ENCODE measurements around the gene MYO5A. TPM values are rescaled to one million over a fixed set of nuclear protein-coding genes. Genes with fewer than 3 reads are reported as not detected.
"Not testable (repeated sequence)": the region's sequence is repeated elsewhere in the genome, so short reads cannot be mapped to it uniquely, and the experiment has no call there.

Gene MYO5A
- total RNA-seq, 1 donor: 54.3 TPM

- no peak overlapping the region for H3K4me3 ChIP-seq (ENCODE audit: insufficient read depth, low read length)
- no peak overlapping the region for H2AFZ ChIP-seq (ENCODE audit: low read length)
- no peak for DNase-seq (ENCODE audit: insufficient read length, low spot score, missing footprints)
- H4K20me1 ChIP-seq (ENCODE audit: insufficient read depth, low read length): peaks cover 6% of the 10 kb centered on the region
- peaks cover 10% of the 10 kb centered on the region for H3K4me1 ChIP-seq (ENCODE audit: insufficient read depth, low read length)
- peaks cover 21% of the 10 kb centered on the region for H3K79me2 ChIP-seq (ENCODE audit: insufficient read depth, low read length)
- no peaks in the 10 kb centered on the region for H3K36me3 ChIP-seq (ENCODE audit: insufficient read depth, low read length)
- TF ChIP-seq CTCF (IDR thresholded peaks at IDR 0.05; ENCODE audit: extremely low read depth, low read depth, low read length): no peak
- no peak overlapping the region for H3K4me2 ChIP-seq (ENCODE audit: insufficient read depth, low read length)
- no peaks in the 10 kb centered on the region for H3K27me3 ChIP-seq (ENCODE audit: insufficient read depth, low read length)
- no peaks in the 10 kb centered on the region for H3K9me3 ChIP-seq (ENCODE audit: low read depth, low read length)
- no peak overlapping the region for H3K27ac ChIP-seq (ENCODE audit: low read depth, low read length)
These were observed 64.2 kb downstream of the MYO5A start for GRCh38 chr15:52464478-52464877.

GRCh38 chr15:52464040-52464439, 64.6 kb downstream of the MYO5A start:
- no peak for TF ChIP-seq CTCF (IDR thresholded peaks at IDR 0.05; ENCODE audit: extremely low read depth, low read depth, low read length)
- Histone ChIP-seq H3K36me3 (ENCODE audit: insufficient read depth, low read length) (no peaks in the 10 kb centered on the region), H3K27me3 (ENCODE audit: insufficient read depth, low read length) (no peaks in the 10 kb centered on the region), H3K4me2 (ENCODE audit: insufficient read depth, low read length) (no peak overlapping the region), H3K9me3 (ENCODE audit: low read depth, low read length) (no peaks in the 10 kb centered on the region), H3K4me1 (ENCODE audit: insufficient read depth, low read length) (peaks cover 10% of the 10 kb centered on the region), H2AFZ (ENCODE audit: low read length) (no peak overlapping the region), H3K4me3 (ENCODE audit: insufficient read depth, low read length) (no peak overlapping the region), H4K20me1 (ENCODE audit: insufficient read depth, low read length) (peaks cover 6% of the 10 kb centered on the region), H3K27ac (ENCODE audit: low read depth, low read length) (no peak overlapping the region), H3K79me2 (ENCODE audit: insufficient read depth, low read length) (peaks cover 21% of the 10 kb centered on the region)
- DNase-seq (ENCODE audit: insufficient read length, low spot score, missing footprints): no peak

GRCh38 chr15:52463638-52464037, 65.0 kb downstream of the MYO5A start:
- H3K4me1 ChIP-seq (ENCODE audit: insufficient read depth, low read length): peaks cover 10% of the 10 kb centered on the region
- no peaks in the 10 kb centered on the region for H3K9me3 ChIP-seq (ENCODE audit: low read depth, low read length)
- no peak for DNase-seq (ENCODE audit: insufficient read length, low spot score, missing footprints)
- no peak overlapping the region for H3K4me2 ChIP-seq (ENCODE audit: insufficient read depth, low read length)
- H3K36me3 ChIP-seq (ENCODE audit: insufficient read depth, low read length): no peaks in the 10 kb centered on the region
- peaks cover 6% of the 10 kb centered on the region for H4K20me1 ChIP-seq (ENCODE audit: insufficient read depth, low read length)
- peaks cover 21% of the 10 kb centered on the region for H3K79me2 ChIP-seq (ENCODE audit: insufficient read depth, low read length)
- no peaks in the 10 kb centered on the region for H3K27me3 ChIP-seq (ENCODE audit: insufficient read depth, low read length)
- H3K27ac ChIP-seq (ENCODE audit: low read depth, low read length): no peak overlapping the region
- peak; percentile 16 for TF ChIP-seq CTCF (IDR thresholded peaks at IDR 0.05; ENCODE audit: extremely low read depth, low read depth, low read length)
- H3K4me3 ChIP-seq (ENCODE audit: insufficient read depth, low read length): no peak overlapping the region
- no peak overlapping the region for H2AFZ ChIP-seq (ENCODE audit: low read length)

- DNase-seq (ENCODE audit: insufficient read length, low spot score, missing footprints): no peak
- no peak overlapping the region for H3K4me2 ChIP-seq (ENCODE audit: insufficient read depth, low read length)
- H3K9me3 ChIP-seq (ENCODE audit: low read depth, low read length): no peaks in the 10 kb centered on the region
- H3K27ac ChIP-seq (ENCODE audit: low read depth, low read length): no peak overlapping the region
- no peak for TF ChIP-seq CTCF (IDR thresholded peaks at IDR 0.05; ENCODE audit: extremely low read depth, low read depth, low read length)
- H2AFZ ChIP-seq (ENCODE audit: low read length): no peak overlapping the region
- peaks cover 10% of the 10 kb centered on the region for H3K4me1 ChIP-seq (ENCODE audit: insufficient read depth, low read length)
- H3K36me3 ChIP-seq (ENCODE audit: insufficient read depth, low read length): no peaks in the 10 kb centered on the region
- H3K4me3 ChIP-seq (ENCODE audit: insufficient read depth, low read length): no peak overlapping the region
- peaks cover 8% of the 10 kb centered on the region for H4K20me1 ChIP-seq (ENCODE audit: insufficient read depth, low read length)
- H3K79me2 ChIP-seq (ENCODE audit: insufficient read depth, low read length): peaks cover 24% of the 10 kb centered on the region
- no peaks in the 10 kb centered on the region for H3K27me3 ChIP-seq (ENCODE audit: insufficient read depth, low read length)
These were observed 65.8 kb downstream of the MYO5A start for GRCh38 chr15:52462806-52463360.

GRCh38 chr15:52459701-52460100, 69.0 kb downstream of the MYO5A start:
- H3K27ac ChIP-seq (ENCODE audit: low read depth, low read length); H4K20me1 ChIP-seq (ENCODE audit: insufficient read depth, low read length); DNase-seq (ENCODE audit: insufficient read length, low spot score, missing footprints); H3K4me3 ChIP-seq (ENCODE audit: insufficient read depth, low read length); H3K36me3 ChIP-seq (ENCODE audit: insufficient read depth, low read length); H3K9me3 ChIP-seq (ENCODE audit: low read depth, low read length); H3K4me2 ChIP-seq (ENCODE audit: insufficient read depth, low read length); H2AFZ ChIP-seq (ENCODE audit: low read length); H3K27me3 ChIP-seq (ENCODE audit: insufficient read depth, low read length): not testable (repeated sequence)
- peaks cover 35% of the 10 kb centered on the region for H3K79me2 ChIP-seq (ENCODE audit: insufficient read depth, low read length)
- H3K4me1 ChIP-seq (ENCODE audit: insufficient read depth, low read length): peaks cover 10% of the 10 kb centered on the region

- H4K20me1 ChIP-seq (ENCODE audit: insufficient read depth, low read length); H3K36me3 ChIP-seq (ENCODE audit: insufficient read depth, low read length); H2AFZ ChIP-seq (ENCODE audit: low read length); H3K27ac ChIP-seq (ENCODE audit: low read depth, low read length); DNase-seq (ENCODE audit: insufficient read length, low spot score, missing footprints); H3K4me2 ChIP-seq (ENCODE audit: insufficient read depth, low read length); H3K4me3 ChIP-seq (ENCODE audit: insufficient read depth, low read length); H3K27me3 ChIP-seq (ENCODE audit: insufficient read depth, low read length); H3K9me3 ChIP-seq (ENCODE audit: low read depth, low read length): not testable (repeated sequence)
- Histone ChIP-seq H3K79me2 (ENCODE audit: insufficient read depth, low read length) (peaks cover 37% of the 10 kb centered on the region), H3K4me1 (ENCODE audit: insufficient read depth, low read length) (peaks cover 10% of the 10 kb centered on the region)
These were observed 69.4 kb downstream of the MYO5A start for GRCh38 chr15:52459265-52459664.
